OCI-LY7 (cell line): ENCODE data around the gene TMX4.

ENCODE experiments used
- CTCF ChIP-seq: fragments of 200-600 bp; sonication (generic); conservative IDR thresholded peaks from 2 replicates; pipeline ENCODE4 v1.5.1; 2014; ENCODE audit warnings: mild to moderate bottlenecking, antibody characterized with exemption, low read length, moderate library complexity, mixed read lengths
- EZH2phosphoT487 ChIP-seq: fragments of 200-600 bp; sonication (generic); IDR thresholded peaks from 2 replicates; pipeline ENCODE4 v1.6.1; 2018; ENCODE audit warnings: low read depth, borderline replicate concordance, mild to moderate bottlenecking, mixed run types, antibody characterized with exemption, low read length, moderate library complexity, mixed read lengths

GRCh38 chr20:7990385-7990784, 29.2 kb downstream of the TMX4 start:
- TF ChIP-seq CTCF (no peak), EZH2phosphoT487 (no peak)
